Esophagus squamous epithelium (tissue), 5 donors: ENCODE results near the gene CENPA. TPM values are rescaled to one million over a fixed set of nuclear protein-coding genes. Genes with fewer than 3 reads are reported as not detected.

Experiments
- DNase-seq: peaks from one replicate; lab custom pipeline; 2025; lab: John Stamatoyannopoulos, UW
- H3K27ac ChIP-seq, 4 donors: fragments of 200-600 bp; sonication (generic); one replicate each; pipeline ENCODE4 v1.5.1; 2016 to 2019; ENCODE audit warnings: mild to moderate bottlenecking in 1 of 4
- H3K27me3 ChIP-seq, 4 donors: fragments of 200-600 bp; sonication (generic); 1 replicate in 3 of 4; 2 replicates in 1 of 4; pipeline versions ENCODE4 v1.5.1 to v1.6.0; 2017 to 2021; ENCODE audit warnings: antibody characterized with exemption in 1 of 4
- H3K36me3 ChIP-seq, 3 donors: fragments of 200-600 bp; sonication (generic); one replicate each; pipeline ENCODE4 v1.5.1; 2016 to 2019
- H3K4me1 ChIP-seq, 3 donors: fragments of 200-600 bp; sonication (generic); one replicate each; pipeline ENCODE4 v1.5.1; 2017 to 2019
- H3K4me3 ChIP-seq, 4 donors: fragments of 200-600 bp; sonication (generic); 1 replicate in 3 of 4; 2 replicates in 1 of 4; pipeline ENCODE4 v1.5.1; 2016 to 2019; ENCODE audit warnings: mild to moderate bottlenecking in 2 of 4, moderate library complexity in 1 of 4
- H3K9me3 ChIP-seq, 3 donors: fragments of 200-600 bp; sonication (generic); one replicate each; pipeline ENCODE4 v1.5.1; 2016 to 2019
- CTCF ChIP-seq, 6 experiments: fragments of 450-650 bp in 4 of 6; fragments of 200-600 bp in 2 of 6; sonication (generic) in 2 of 6; IDR thresholded peaks; one replicate each; pipeline ENCODE4 v1.5.1; 2016 to 2019; ENCODE audit warnings: antibody characterized with exemption in 6 of 6, mild to moderate bottlenecking in 4 of 6, moderate library complexity in 4 of 6
- POLR2A ChIP-seq, 4 donors: fragments of 450-650 bp; IDR thresholded peaks; one replicate each; pipeline ENCODE4 v1.6.1; 2017; ENCODE audit warnings: antibody characterized with exemption in 4 of 4, mild to moderate bottlenecking in 4 of 4, moderate library complexity in 3 of 4
- WGBS, 2 donors: methylation state at CpG; one replicate each; pipeline ENCODE4 v1.1.5; 2018; 5-methylcytosine and 5-hydroxymethylcytosine counted together
- intact Hi-C: fragments of 100-400 bp; cut with DNase I; formaldehyde crosslinking; loops from one replicate; pipeline ENCODE4 v1.15.0; 2022
- total RNA-seq, 4 donors: library from RNA; depleted of rRNA; stranded (reverse); fragments of >200 nt; gene quantifications; one replicate each; pipeline ENCODE4 v1.1.0, GENCODE V29; 2016
- donor health status: DM: yes; HTN: yes; CAD: no.

Gene CENPA
- total RNA-seq, 4 donors from 2014 or later: 3.4 to 12.4 (median 5.0) TPM

GRCh38 chr2:26778098-26778497 lies 7.8 kb upstream of the CENPA start:
- DNase-seq: no peak
- Histone ChIP-seq H3K36me3 (peaks cover 29 to 87% (median 57%) of the 10 kb centered on the region in 3 donors), H3K27ac (no peak overlapping the region), H3K27me3 (no peaks in the 10 kb centered on the region), H3K4me1 (peaks cover 3 to 30% (median 3%) of the 10 kb centered on the region in 3 donors), H3K4me3 (no peak overlapping the region), H3K9me3 (no peaks in the 10 kb centered on the region)
- 93% methylated on average over 10 of the region's 18 CpGs; no CpG with 5 or more reads in 1 of the 2 donors for WGBS, 2 donors
- TF ChIP-seq POLR2A (IDR thresholded peaks at IDR 0.05) (no peak), CTCF (IDR thresholded peaks at IDR 0.05) (no peak)
- intact Hi-C loops: no loop called here

DNA sequence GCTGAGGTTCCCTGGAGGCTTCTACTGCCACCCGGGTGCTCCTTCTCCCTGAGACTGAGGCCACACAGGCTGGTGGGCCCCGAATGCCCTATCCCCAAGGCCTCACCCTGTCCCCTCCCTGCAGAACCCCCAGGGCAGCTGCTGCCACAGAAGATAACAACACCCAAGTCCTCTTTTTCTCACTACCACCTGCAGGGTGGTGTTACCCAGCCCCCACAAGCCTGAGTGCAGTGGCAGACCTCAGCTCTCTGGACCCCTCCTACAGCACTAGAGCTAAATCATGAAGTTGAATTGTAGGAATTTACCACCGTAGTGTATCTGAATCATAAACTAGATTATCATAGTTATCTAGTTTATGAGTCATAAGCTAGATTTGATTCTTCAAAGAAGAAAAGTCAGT lies 7.3 kb upstream of the CENPA start:
- no peak for DNase-seq
- no peaks in the 10 kb centered on the region for H3K9me3 ChIP-seq
- H3K4me3 ChIP-seq: no peak overlapping the region
- peaks cover 29 to 84% (median 57%) of the 10 kb centered on the region in 3 donors for H3K36me3 ChIP-seq
- H3K4me1 ChIP-seq: peaks cover 0 to 30% (median 3%) of the 10 kb centered on the region in 3 donors
- H3K27ac ChIP-seq: no peak overlapping the region
- WGBS, 2 donors: 39 to 71% methylated on average over 1 to 3 of the region's 3 CpGs
- TF ChIP-seq POLR2A (IDR thresholded peaks at IDR 0.05): no peak
- TF ChIP-seq CTCF (IDR thresholded peaks at IDR 0.05): no peak
- H3K27me3 ChIP-seq: no peaks in the 10 kb centered on the region
- intact Hi-C loops: no loop called here

- intact Hi-C loops: no loop called here
- Histone ChIP-seq H3K4me1 (peaks cover 4 to 34% (median 5%) of the 10 kb centered on the region in 3 donors), H3K9me3 (no peaks in the 10 kb centered on the region), H3K27me3 (no peaks in the 10 kb centered on the region), H3K27ac (no peak overlapping the region), H3K36me3 (peaks cover 25 to 66% (median 47%) of the 10 kb centered on the region in 3 donors), H3K4me3 (no peak overlapping the region)
- 85 to 90% methylated on average over 3 to 4 of the region's 4 CpGs for WGBS, 2 donors
- TF ChIP-seq CTCF (IDR thresholded peaks at IDR 0.05) (no peak), POLR2A (IDR thresholded peaks at IDR 0.05) (no peak)
- no peak for DNase-seq
These were observed 5.6 kb upstream of the CENPA start for GRCh38 chr2:26780203-26780760.

- H3K27me3 ChIP-seq: no peaks in the 10 kb centered on the region
- intact Hi-C loops: no loop called here
- no peak for DNase-seq
- no peak for TF ChIP-seq CTCF (IDR thresholded peaks at IDR 0.05)
- TF ChIP-seq POLR2A (IDR thresholded peaks at IDR 0.05): no peak
- peaks cover 9 to 45% (median 13%) of the 10 kb centered on the region in 3 donors for H3K4me1 ChIP-seq
- WGBS, 2 donors: 53 to 59% methylated on average over 8 to 12 of the region's 12 CpGs
- H3K9me3 ChIP-seq: no peaks in the 10 kb centered on the region
- peak overlapping the region in 2 of 4 donors; percentile 45 to 66 for H3K27ac ChIP-seq
- peaks cover 15 to 38% (median 25%) of the 10 kb centered on the region in 3 donors for H3K36me3 ChIP-seq
- H3K4me3 ChIP-seq: no peak overlapping the region
These were observed 2.8 kb upstream of the CENPA start for GRCh38 chr2:26782876-26783704.
